Endothelial cell of umbilical vein (primary cell): ENCODE results near the gene PRDM16. TPM values are rescaled to one million over a fixed set of nuclear protein-coding genes. Genes with fewer than 3 reads are reported as not detected.
A peak's percentile ranks its signal among the peaks of the same experiment; 100 is the strongest.

ENCODE experiments used
- BruUV-seq: library from RNA; stranded (reverse); fragments of 400-500 nt; replicated peaks from 2 replicates; lab custom pipeline; 2021; lab: Mats Ljungman, UMichigan
- CTCF ChIA-PET: fragments of 300-600, 350-600 bp; sonication (Branson Sonifier 250); formaldehyde crosslinking; loops from one replicate; lab custom pipeline; 2021; ENCODE audit warnings: antibody characterized with exemption, inconsistent platforms; lab: Charles Lee
- POLR2A ChIA-PET: fragments of 300-600, 350-600 bp; sonication (Branson Sonifier 250); formaldehyde crosslinking; loops from one replicate; lab custom pipeline; 2021; ENCODE audit warnings: antibody characterized with exemption, inconsistent platforms; lab: Charles Lee
- DNase-seq: peaks from one replicate; pipeline ENCODE4 v3.0.0-alpha.2; 2011; ENCODE audit warnings: low read depth, low spot score
- FAIRE-seq: peaks from 2 replicates; lab custom pipeline; 2011; peaks lifted over from hg19 to GRCh38; lab: Jason Lieb, UNC
- H2AFZ ChIP-seq: 2 replicates; pipeline ENCODE4 v1.6.0; 2012; ENCODE audit warnings: low read depth, low read length, control low read depth, inconsistent platforms
- H3K27ac ChIP-seq: 2 replicates; pipeline ENCODE4 v1.5.1; 2011; ENCODE audit warnings: low read depth, mild to moderate bottlenecking, control low read depth, low read length, moderate library complexity; ENCODE audit not compliant: insufficient read depth
- H3K27me3 ChIP-seq, 2 experiments: 2 replicates each; pipeline versions ENCODE4 v1.6.0 to v1.6.1; 2011; ENCODE audit warnings: low read length in 2 of 2, mixed read lengths in 1 of 2; ENCODE audit not compliant: control insufficient read depth in 2 of 2, insufficient read depth in 2 of 2
- H3K36me3 ChIP-seq, 2 experiments: 2 replicates in 1 of 2; 3 replicates in 1 of 2; pipeline ENCODE4 v1.5.1; 2011; ENCODE audit warnings: low read length in 2 of 2, mild to moderate bottlenecking in 1 of 2, moderate library complexity in 1 of 2; ENCODE audit not compliant: control insufficient read depth in 2 of 2, insufficient read depth in 2 of 2; ENCODE audit errors: extremely low read depth in 1 of 2
- H3K4me1 ChIP-seq: 3 replicates; pipeline ENCODE4 v1.5.1; 2011; ENCODE audit warnings: mild to moderate bottlenecking, low read length; ENCODE audit not compliant: control insufficient read depth, insufficient read depth; ENCODE audit errors: extremely low read depth
- H3K4me2 ChIP-seq: 2 replicates; pipeline ENCODE4 v1.6.1; 2011; ENCODE audit warnings: low read length, control low read depth, mixed read lengths; ENCODE audit not compliant: insufficient read depth
- H3K4me3 ChIP-seq, 3 experiments: fragments of 200-600 bp in 1 of 3; sonication (generic), shearing (Covaris generic) in 1 of 3; replicated peaks in 1 of 3; 2 replicates each; pipeline ENCODE4 v1.5.1; 2011 to 2016; ENCODE audit warnings: control low read depth in 3 of 3, low read length in 3 of 3, mild to moderate bottlenecking in 2 of 3, inconsistent platforms in 1 of 3, low read depth in 1 of 3, moderate library complexity in 1 of 3; ENCODE audit not compliant: insufficient read depth in 1 of 3
- H3K79me2 ChIP-seq: 2 replicates; pipeline ENCODE4 v1.6.0; 2012; ENCODE audit warnings: low read length, inconsistent platforms; ENCODE audit not compliant: control insufficient read depth, insufficient read depth
- H3K9ac ChIP-seq: replicated peaks from 2 replicates; pipeline ENCODE3; 2011; ENCODE audit warnings: low read length, control low read depth; ENCODE audit not compliant: insufficient read depth; ENCODE audit errors: extremely low read depth
- H3K9me1 ChIP-seq: replicated peaks from 3 replicates; pipeline ENCODE4 v1.6.0; 2011; ENCODE audit warnings: mild to moderate bottlenecking, low read length; ENCODE audit not compliant: control insufficient read depth, insufficient read depth; ENCODE audit errors: extremely low read depth
- H3K9me3 ChIP-seq: replicated peaks from 2 replicates; pipeline ENCODE4 v1.5.1; 2012; ENCODE audit warnings: low read length, inconsistent platforms; ENCODE audit not compliant: control insufficient read depth, insufficient read depth
- H4K20me1 ChIP-seq: replicated peaks from 2 replicates; pipeline ENCODE3; 2011; ENCODE audit warnings: mild to moderate bottlenecking, low read length; ENCODE audit not compliant: control insufficient read depth, insufficient read depth; ENCODE audit errors: extremely low read depth
- EZH2 ChIP-seq: IDR thresholded peaks from 2 replicates; pipeline ENCODE4 v1.6.1; 2012; ENCODE audit warnings: borderline replicate concordance, low read depth, mild to moderate bottlenecking, moderate library complexity, low read length, inconsistent platforms; ENCODE audit not compliant: severe bottlenecking
- FOS ChIP-seq: IDR thresholded peaks from 2 replicates; pipeline ENCODE4 v1.6.1; 2011; ENCODE audit warnings: mild to moderate bottlenecking, low read length, moderate library complexity, borderline replicate concordance; ENCODE audit not compliant: insufficient read depth
- GATA2 ChIP-seq: IDR thresholded peaks from 2 replicates; pipeline ENCODE4 v1.7.0; 2011; ENCODE audit warnings: low read depth, mild to moderate bottlenecking, moderate library complexity, mixed read lengths, low read length; ENCODE audit not compliant: insufficient read length, insufficient read depth
- JUN ChIP-seq: IDR thresholded peaks from 2 replicates; pipeline ENCODE4 v1.6.1; 2011; ENCODE audit warnings: borderline replicate concordance, low read depth; ENCODE audit not compliant: insufficient read length, insufficient read depth
- MAX ChIP-seq: IDR thresholded peaks from 2 replicates; pipeline ENCODE4 v1.6.1; 2011; ENCODE audit not compliant: insufficient read depth, insufficient read length
- MYC ChIP-seq: IDR thresholded peaks from one replicate; pipeline ENCODE4 v1.6.1; 2011; ENCODE audit warnings: mild to moderate bottlenecking, low read depth, low read length
- POLR2A ChIP-seq: IDR thresholded peaks from 2 replicates; pipeline ENCODE4 v1.6.1; 2012; ENCODE audit warnings: low read depth, mild to moderate bottlenecking, control low read depth, low read length
- POLR2AphosphoS5 ChIP-seq: IDR thresholded peaks from 2 replicates; pipeline ENCODE4 v1.6.1; 2012; ENCODE audit warnings: low read depth, mild to moderate bottlenecking, control low read depth, low read length, moderate library complexity; ENCODE audit not compliant: insufficient read depth
- dilution Hi-C: fragments of 300-500 bp; cut with MboI; formaldehyde crosslinking; loops from one replicate; pipeline ENCODE4 v1.15.0; 2019; ENCODE audit warnings: low sequenced_read_pairs; ENCODE audit not compliant: extremely low pct_ligation_motif_present
- intact Hi-C: fragments of 100-400 bp; cut with micrococcal nuclease; formaldehyde crosslinking; loops from one replicate; pipeline ENCODE4 v1.10.0; 2022
- polyA plus RNA-seq, 4 experiments: library from polyadenylated mRNA; depleted of rRNA in 3 of 4; stranded (reverse) in 3 of 4; unstranded in 1 of 4; fragments of >200 nt; gene quantifications; 2 replicates each; pipeline versions ENCODE4 v1.2.1 to v1.2.3, GENCODE V29; 2011 to 2012; ENCODE audit warnings: missing spikeins in 1 of 4
- total RNA-seq: library from RNA; stranded (reverse); gene quantifications from 2 replicates; pipeline ENCODE4 v1.2.3, GENCODE V29; 2021
- TF ChIP-seq, protein P1 (sequence below), 2 donors: IDR thresholded peaks; 1 replicate in 1 of 2; 2 replicates in 1 of 2; pipeline ENCODE4 v1.5.1; 2011; ENCODE audit warnings: low read length in 2 of 2, mild to moderate bottlenecking in 2 of 2, moderate library complexity in 2 of 2, control low read depth in 1 of 2, inconsistent platforms in 1 of 2, low read depth in 1 of 2; ENCODE audit not compliant: insufficient read depth in 1 of 2; ENCODE audit errors: extremely low read depth in 1 of 2

The PRDM16 gene
- total and polyA plus RNA-seq, 2 donors (not counting 3 experiments of a cell fraction or from before 2014, with no cell fraction given), result not detected

DNA sequence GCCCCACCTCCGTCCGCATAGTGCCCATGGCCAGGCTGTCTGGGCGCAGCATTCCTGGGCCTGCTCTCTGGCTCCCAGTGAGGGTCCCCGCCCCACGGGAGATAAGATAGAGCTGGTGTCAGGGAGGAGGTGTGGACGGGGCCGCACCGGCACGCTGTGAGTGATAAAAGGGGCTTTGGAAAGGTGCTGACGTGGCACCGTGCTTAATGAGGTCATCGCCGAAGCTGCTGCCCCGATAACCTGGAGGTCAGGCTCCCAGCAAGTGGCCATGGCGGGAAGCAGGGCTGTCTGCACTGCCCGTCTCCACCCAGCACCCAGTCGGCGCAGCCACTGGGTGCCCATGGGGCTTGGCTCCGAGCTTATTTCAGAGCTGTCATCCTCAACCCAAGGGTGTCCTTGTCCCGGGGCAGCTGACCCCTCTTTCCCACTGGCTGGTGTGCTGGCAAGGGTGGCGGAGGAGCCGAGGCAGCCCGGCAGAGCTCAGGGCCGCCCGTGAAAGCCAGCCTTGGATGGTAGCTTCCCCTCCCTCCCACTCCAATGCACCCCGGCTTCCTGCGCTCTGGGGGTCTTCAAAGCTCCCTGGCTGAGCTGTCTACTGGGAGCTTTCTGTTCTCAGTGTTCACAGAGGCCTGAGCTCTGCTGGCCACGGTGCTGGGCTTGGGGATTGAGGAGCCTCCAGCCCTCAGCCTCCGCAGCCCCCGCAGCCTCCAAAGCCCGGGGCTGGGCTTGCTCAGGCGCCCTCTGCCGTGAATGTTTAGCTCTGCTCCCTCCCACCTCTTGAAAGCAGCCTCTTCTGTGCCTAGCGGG lies 280.4 kb downstream of the PRDM16 start:
- no peaks in the 10 kb centered on the region for H3K79me2 ChIP-seq
- FAIRE-seq (no peak), DNase-seq (no peak)
- H2AFZ ChIP-seq, result no peak overlapping the region
- no peaks in the 10 kb centered on the region for H3K36me3 ChIP-seq
- no peak overlapping the region for H3K4me2 ChIP-seq
- no peaks in the 10 kb centered on the region for H4K20me1 ChIP-seq
- no peaks in the 10 kb centered on the region for H3K4me1 ChIP-seq
- H3K9me1 ChIP-seq, result no peaks in the 10 kb centered on the region
- no TSS peak for BruUV-seq
- no peak overlapping the region for H3K9ac ChIP-seq
- no peaks in the 10 kb centered on the region for H3K9me3 ChIP-seq
- no peak overlapping the region for H3K27ac ChIP-seq
- H3K27me3 ChIP-seq, result no peaks in the 10 kb centered on the region
- intact Hi-C loops (no loop called here), dilution Hi-C loops (no loop called here)
- no peak overlapping the region for H3K4me3 ChIP-seq
- POLR2A ChIA-PET, result no interaction called here
- CTCF ChIA-PET, result no interaction called here
- no peak for TF ChIP-seq MAX
- TF ChIP-seq, protein P1, sequence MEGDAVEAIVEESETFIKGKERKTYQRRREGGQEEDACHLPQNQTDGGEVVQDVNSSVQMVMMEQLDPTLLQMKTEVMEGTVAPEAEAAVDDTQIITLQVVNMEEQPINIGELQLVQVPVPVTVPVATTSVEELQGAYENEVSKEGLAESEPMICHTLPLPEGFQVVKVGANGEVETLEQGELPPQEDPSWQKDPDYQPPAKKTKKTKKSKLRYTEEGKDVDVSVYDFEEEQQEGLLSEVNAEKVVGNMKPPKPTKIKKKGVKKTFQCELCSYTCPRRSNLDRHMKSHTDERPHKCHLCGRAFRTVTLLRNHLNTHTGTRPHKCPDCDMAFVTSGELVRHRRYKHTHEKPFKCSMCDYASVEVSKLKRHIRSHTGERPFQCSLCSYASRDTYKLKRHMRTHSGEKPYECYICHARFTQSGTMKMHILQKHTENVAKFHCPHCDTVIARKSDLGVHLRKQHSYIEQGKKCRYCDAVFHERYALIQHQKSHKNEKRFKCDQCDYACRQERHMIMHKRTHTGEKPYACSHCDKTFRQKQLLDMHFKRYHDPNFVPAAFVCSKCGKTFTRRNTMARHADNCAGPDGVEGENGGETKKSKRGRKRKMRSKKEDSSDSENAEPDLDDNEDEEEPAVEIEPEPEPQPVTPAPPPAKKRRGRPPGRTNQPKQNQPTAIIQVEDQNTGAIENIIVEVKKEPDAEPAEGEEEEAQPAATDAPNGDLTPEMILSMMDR (IDR thresholded peaks at IDR 0.05; ENCODE audit: extremely low read depth in 1 of 2, insufficient read depth in 1 of 2, low read depth in 1 of 2, low read length in 2 of 2), result peak in 1 of 2 donors; percentile 2

GRCh38 chr1:3349968-3350299 lies 280.9 kb downstream of the PRDM16 start:
- H3K4me3 ChIP-seq, result no peak overlapping the region
- intact Hi-C loops, result no loop called here
- H3K4me1 ChIP-seq, result no peaks in the 10 kb centered on the region
- H4K20me1 ChIP-seq, result no peaks in the 10 kb centered on the region
- no peak overlapping the region for H3K27ac ChIP-seq
- H3K79me2 ChIP-seq, result no peaks in the 10 kb centered on the region
- POLR2A ChIA-PET, result no interaction called here
- no peak for DNase-seq
- H3K9me3 ChIP-seq, result no peaks in the 10 kb centered on the region
- no peaks in the 10 kb centered on the region for H3K36me3 ChIP-seq
- no peak overlapping the region for H2AFZ ChIP-seq
- H3K9ac ChIP-seq, result no peak overlapping the region
- H3K4me2 ChIP-seq, result no peak overlapping the region
- H3K27me3 ChIP-seq, result no peaks in the 10 kb centered on the region
- CTCF ChIA-PET, result no interaction called here
- TF ChIP-seq, protein P1 (IDR thresholded peaks at IDR 0.05; ENCODE audit: extremely low read depth in 1 of 2, insufficient read depth in 1 of 2, low read depth in 1 of 2, low read length in 2 of 2), result no peak
- TF ChIP-seq POLR2AphosphoS5 (no peak), EZH2 (no peak), MYC (no peak), POLR2A (no peak), GATA2 (no peak), MAX (no peak), FOS (no peak), JUN (no peak)
- no peak for FAIRE-seq
- BruUV-seq, result no TSS peak
- no peaks in the 10 kb centered on the region for H3K9me1 ChIP-seq
- dilution Hi-C loops, result no loop called here
